ENCODE data around the gene COL15A1.

DNA sequence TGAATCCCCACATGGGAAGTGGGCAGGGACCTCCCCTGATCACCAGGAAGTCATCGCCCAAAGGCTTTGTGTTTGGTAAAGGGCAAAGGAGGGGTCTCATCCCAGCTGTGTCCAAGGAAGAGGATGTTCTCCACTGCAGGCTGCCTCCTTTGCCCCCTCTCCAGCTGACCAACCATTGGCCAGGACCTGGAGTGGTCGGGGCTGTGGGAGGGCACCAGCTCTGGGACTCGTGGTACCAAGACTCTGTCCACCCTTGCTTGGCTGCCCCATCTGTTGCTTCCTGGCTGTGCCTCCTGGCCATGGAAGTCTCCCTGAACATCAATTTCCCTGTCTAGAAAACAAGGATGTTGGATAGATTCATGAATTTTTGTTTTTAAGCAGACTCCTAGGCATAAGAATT, 34.1 kb downstream of the COL15A1 start:
- TF ChIP-seq, protein P1, sequence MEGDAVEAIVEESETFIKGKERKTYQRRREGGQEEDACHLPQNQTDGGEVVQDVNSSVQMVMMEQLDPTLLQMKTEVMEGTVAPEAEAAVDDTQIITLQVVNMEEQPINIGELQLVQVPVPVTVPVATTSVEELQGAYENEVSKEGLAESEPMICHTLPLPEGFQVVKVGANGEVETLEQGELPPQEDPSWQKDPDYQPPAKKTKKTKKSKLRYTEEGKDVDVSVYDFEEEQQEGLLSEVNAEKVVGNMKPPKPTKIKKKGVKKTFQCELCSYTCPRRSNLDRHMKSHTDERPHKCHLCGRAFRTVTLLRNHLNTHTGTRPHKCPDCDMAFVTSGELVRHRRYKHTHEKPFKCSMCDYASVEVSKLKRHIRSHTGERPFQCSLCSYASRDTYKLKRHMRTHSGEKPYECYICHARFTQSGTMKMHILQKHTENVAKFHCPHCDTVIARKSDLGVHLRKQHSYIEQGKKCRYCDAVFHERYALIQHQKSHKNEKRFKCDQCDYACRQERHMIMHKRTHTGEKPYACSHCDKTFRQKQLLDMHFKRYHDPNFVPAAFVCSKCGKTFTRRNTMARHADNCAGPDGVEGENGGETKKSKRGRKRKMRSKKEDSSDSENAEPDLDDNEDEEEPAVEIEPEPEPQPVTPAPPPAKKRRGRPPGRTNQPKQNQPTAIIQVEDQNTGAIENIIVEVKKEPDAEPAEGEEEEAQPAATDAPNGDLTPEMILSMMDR (IDR thresholded peaks at IDR 0.05), result no peak
- TF ChIP-seq POLR2A (IDR thresholded peaks at IDR 0.05), result no peak

Data from Peyer's patch (tissue), 4 donors.